GM12875 (cell line): ENCODE data around the gene LFNG.
"Not testable (repeated sequence)": the region's sequence is repeated elsewhere in the genome, so short reads cannot be mapped to it uniquely, and the experiment has no call there.

ENCODE experiments used
- H3K4me3 ChIP-seq: one replicate; pipeline ENCODE4 v1.5.1; 2011; ENCODE audit warnings: low read depth, low read length, control low read depth
- TF ChIP-seq, protein P1 (sequence below): IDR thresholded peaks from 2 replicates; pipeline ENCODE4 v1.5.1; 2011; ENCODE audit warnings: low read depth, mild to moderate bottlenecking, control low read depth, inconsistent platforms, low read length, moderate library complexity, borderline replicate concordance; ENCODE audit not compliant: insufficient read depth

The LFNG gene

DNA sequence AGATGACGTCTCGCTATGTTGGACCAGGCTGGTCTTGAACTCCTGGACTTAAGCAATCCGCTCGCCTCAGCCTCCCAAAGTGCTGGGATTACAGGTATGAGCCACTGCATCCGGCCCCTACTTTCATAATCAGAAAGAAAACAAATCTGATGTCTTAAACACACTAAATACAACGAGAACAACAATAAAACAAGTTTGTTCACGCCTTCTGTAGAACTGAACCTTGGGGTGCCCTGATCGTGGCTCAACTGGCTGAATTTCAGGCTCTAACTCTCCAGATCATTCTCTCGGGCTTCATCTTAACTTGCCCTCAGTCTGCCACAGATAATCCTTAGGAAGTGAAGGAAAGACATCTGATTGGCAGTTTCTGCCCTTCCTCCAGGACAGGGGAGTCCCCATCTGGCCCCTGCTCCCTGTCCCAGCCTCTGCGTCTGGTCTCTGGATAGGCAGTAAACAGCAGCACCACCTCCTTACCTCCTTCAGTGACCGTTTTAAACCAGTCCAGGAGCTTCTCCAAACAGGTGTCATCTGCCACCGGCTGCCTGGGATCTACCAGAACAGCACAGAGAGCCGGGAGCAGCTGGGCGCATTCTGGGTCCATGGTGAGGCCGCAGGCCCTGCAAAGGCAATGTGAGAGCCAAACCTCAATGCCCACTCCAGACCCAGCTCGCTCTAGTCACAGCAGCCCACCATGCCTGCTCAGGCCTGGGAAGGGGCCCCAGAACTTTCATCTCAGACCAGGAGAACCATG is 34.4 kb downstream of the LFNG start:
- peak overlapping the region; percentile 83 for H3K4me3 ChIP-seq
- TF ChIP-seq, protein P1, sequence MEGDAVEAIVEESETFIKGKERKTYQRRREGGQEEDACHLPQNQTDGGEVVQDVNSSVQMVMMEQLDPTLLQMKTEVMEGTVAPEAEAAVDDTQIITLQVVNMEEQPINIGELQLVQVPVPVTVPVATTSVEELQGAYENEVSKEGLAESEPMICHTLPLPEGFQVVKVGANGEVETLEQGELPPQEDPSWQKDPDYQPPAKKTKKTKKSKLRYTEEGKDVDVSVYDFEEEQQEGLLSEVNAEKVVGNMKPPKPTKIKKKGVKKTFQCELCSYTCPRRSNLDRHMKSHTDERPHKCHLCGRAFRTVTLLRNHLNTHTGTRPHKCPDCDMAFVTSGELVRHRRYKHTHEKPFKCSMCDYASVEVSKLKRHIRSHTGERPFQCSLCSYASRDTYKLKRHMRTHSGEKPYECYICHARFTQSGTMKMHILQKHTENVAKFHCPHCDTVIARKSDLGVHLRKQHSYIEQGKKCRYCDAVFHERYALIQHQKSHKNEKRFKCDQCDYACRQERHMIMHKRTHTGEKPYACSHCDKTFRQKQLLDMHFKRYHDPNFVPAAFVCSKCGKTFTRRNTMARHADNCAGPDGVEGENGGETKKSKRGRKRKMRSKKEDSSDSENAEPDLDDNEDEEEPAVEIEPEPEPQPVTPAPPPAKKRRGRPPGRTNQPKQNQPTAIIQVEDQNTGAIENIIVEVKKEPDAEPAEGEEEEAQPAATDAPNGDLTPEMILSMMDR = no peak

DNA sequence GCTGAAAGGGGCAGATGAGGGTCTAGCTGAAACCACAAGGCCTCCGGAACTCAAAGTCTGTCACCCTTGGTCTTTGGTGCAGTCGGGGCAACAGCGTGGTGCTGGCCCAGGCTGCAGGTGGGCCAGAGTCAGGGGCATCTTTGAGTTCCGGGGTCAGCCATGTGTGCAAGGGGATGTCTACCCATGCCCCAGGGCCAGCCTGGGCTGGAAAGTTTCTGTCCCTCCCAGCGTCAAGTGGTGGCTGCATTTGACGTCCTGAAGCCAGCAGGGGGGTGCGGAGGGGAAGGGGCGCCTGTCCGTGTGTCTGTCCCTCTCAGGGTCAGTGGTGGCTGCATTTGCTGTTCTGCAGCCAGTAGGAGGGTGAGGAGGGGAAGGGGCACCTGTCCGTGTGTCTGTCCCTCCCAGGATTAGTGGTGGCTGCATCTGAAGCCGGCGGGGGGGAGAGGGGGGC is 35.1 kb downstream of the LFNG start:
- TF ChIP-seq, protein P1 = peak; percentile 27; the same call in 1 of the 2 replicates
- peak overlapping the region; percentile 83 for H3K4me3 ChIP-seq

DNA sequence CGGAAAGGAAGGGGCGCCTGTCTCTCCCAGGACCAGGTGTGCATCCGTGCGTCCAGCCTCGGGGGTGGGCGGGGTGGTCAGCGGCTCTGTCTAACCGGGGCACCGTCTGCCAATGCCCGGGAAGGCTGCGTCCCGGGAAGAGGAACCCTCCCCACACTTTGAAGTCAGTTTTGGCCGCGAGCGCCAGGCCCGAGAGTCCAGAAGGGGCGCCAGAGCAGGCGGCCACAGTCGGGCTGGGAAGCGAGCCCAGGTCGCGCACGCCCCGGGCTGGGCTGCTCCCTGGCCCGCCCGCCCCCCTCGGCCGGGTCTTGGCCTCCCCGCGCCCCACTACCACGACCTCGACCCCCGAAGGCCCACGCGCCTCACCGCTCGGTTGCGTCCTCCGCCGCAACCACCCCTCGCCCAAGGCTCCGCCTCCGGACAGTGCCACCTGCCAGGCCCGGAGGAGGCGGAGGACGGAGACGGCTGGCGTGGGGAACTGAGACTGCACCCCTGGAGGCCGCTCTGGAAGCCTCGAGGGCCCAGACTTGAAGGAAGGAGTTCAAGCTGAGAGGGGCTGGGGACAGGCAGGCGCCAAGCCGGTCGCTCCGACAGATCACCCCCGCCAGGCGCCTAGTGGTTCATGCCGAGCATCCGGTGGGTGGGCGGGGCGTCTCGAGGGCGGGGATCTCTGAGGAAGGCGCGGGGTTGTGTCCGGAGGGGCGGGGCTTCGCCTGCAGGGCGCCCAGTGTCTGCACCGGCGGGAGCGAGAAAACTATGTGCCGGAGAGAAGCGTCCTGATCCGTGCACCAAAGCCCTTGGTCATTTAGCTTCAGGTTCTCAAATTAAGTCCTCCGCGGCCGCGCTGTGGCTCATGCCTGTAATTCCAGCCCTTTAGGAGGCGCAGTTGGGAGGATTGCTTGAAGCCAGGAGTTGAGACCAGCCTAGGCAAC is 35.8 kb downstream of the LFNG start, which contains the start of gene BRAT1:
TSS of gene BRAT1 (minus strand) at position 404 of the 932 bp plus-strand sequence. CDS start 1,093 bp downstream, outside the sequence.
- peak within 1 kb of the TSS; percentile 83 for H3K4me3 ChIP-seq
- TF ChIP-seq, protein P1 = peak; percentile 70

DNA sequence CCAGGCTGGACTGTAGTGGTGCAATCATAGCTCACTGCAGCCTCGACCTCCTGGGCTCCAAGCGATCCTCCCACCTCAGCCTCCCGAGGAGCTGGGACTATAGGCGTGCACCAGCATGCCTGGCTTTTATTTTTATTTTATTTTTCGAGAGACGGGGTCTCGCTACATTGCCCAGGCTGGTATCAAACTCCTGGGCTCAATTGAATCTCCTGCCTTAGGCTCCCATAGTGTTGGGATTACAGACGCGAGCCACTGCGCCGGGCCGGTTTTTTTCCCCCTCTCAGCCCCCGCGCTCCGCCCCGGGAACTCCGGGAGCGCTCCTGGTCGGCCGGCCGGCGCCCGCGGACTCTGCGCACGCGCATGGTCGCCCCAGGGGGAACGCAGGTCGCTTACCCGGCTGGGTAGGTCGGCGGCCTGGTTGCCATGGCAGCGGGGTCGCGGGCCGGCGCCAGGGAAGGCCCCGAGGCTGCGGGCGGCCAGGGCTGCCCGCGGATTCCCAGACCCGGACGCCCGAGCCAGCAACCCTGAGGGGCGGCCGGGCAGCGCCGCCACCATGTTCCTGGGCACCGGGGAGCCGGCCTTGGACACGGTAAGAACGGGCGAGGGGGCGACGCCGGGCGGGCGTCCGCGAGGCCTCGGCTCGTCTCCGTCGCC is 39.2 kb downstream of the LFNG start, which contains the start of gene IQCE:
TSS of gene IQCE (plus strand) at position 351 of the 654 bp plus-strand sequence. CDS start at position 554, 203 bp downstream.
- peak within 1 kb of the TSS; percentile 61 for H3K4me3 ChIP-seq
- TF ChIP-seq, protein P1 = no peak

DNA sequence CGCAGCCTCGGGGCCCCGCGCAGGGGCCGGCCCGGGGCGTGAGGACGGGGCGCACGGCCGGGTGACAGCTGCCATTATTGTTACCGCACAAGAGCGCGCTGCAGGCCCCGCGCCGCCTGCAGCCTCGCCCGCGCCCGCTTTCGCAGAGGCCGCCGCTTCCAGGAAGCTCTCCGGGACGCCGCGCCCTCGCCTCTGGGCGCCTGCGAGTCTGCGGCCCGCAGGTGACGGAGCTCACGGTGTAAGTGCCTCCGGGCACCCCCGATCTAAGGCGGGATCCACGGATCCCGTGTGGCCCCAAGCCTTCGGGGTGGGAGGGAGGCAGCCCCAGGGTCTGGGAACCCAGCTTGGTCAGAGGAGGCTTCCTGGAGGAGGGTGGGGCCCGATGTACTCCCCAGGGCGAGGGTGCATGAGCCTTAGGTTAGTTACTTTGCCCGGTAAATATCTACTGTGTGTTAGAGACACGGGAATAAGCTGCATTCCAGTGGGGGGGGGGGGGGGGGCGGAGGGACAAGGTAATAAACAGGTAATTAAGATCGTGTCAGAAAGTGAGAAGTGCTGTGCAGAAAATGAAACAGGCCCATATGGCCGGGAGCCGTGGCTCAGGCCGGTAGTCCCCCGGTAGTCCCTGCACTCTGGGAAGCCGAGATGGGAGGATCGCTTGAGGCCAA is 39.8 kb downstream of the LFNG start:
- TF ChIP-seq, protein P1 = no peak
- H3K4me3 ChIP-seq = peak overlapping the region; percentile 61

DNA sequence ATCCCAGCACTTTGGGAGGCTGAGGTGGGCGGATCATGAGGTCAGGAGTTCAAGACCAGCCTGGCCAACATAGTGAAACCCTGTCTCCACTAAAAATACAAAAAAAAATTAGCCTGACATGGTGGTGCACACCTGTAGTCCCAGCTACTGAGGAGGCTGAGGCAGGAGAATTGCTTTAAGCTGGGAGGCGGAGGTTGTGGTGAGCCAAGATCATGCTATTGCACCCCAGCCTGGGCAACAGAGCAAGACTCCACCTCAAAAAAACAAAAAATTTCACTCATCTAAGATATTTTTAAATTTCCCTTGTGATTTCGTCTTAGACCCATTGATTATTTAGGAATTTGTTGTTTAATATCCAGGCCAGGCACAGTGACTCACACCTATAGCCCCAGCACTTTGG is 44.4 kb downstream of the LFNG start:
- H3K4me3 ChIP-seq = not testable (repeated sequence)

DNA sequence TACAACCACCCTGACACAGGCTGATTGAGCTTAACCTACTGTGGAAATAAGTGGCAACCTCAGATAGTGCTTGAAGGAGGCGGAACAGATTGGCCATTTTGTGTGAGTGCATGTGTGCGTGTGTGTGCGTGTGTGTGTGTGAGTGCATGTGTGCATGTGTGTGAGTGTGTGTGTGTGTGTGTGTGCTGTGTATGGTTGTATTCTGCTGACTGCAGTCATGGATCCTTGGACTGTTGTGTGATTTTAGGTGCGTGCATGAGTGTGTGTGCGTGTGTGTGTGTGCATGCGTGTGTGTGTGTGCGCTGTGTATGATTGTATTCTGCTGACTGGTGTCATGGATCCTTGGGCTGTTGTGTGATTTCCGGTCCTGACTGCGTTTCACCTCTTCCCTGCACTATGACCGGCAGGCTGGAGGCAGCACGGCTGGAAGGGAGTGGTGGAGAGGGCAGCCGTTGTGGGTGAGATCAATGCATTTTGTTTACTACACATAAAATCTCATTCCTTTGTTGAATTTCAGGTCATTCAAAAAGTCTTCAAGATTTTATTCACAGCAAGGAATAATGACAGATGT is 45.5 kb downstream of the LFNG start:
- H3K4me3 ChIP-seq = no peak overlapping the region
- TF ChIP-seq, protein P1 = no peak
